NT2/D1 (cell line): ENCODE results near the gene CHAF1A.

Experiments used
- DNase-seq: peaks from one replicate; pipeline ENCODE4 v3.0.0-alpha.2; 2011; ENCODE audit warnings: low read depth, low spot score
- H3K27me3 ChIP-seq: 2 replicates; pipeline ENCODE4 v1.6.0; 2011; ENCODE audit warnings: mild to moderate bottlenecking; ENCODE audit not compliant: insufficient read length, insufficient read depth
- H3K36me3 ChIP-seq: 2 replicates; pipeline ENCODE4 v1.6.1; 2011; ENCODE audit warnings: mild to moderate bottlenecking, low read length, mixed read lengths; ENCODE audit not compliant: insufficient read depth, insufficient read length
- H3K4me1 ChIP-seq: 2 replicates; pipeline ENCODE4 v1.5.1; 2011; ENCODE audit not compliant: insufficient read depth, insufficient read length
- H3K4me3 ChIP-seq: 2 replicates; pipeline ENCODE4 v1.5.1; 2011; ENCODE audit warnings: low read depth; ENCODE audit not compliant: insufficient read length
- H3K9ac ChIP-seq: 2 replicates; pipeline ENCODE4 v1.6.0; 2011; ENCODE audit warnings: low read depth; ENCODE audit not compliant: insufficient read length
- H3K9me3 ChIP-seq: 2 replicates; pipeline ENCODE4 v1.5.1; 2011; ENCODE audit warnings: mild to moderate bottlenecking, low read length; ENCODE audit not compliant: insufficient read depth
- SUZ12 ChIP-seq: IDR thresholded peaks from 2 replicates; pipeline ENCODE4 v1.6.1; 2011; ENCODE audit not compliant: insufficient read length, insufficient read depth; ENCODE audit errors: extremely low read depth
- YY1 ChIP-seq: IDR thresholded peaks from 2 replicates; pipeline ENCODE4 v1.6.1; 2011; ENCODE audit not compliant: insufficient read length, insufficient read depth
- ZNF274 ChIP-seq: IDR thresholded peaks from 2 replicates; pipeline ENCODE4 v1.6.1; 2011; ENCODE audit warnings: mild to moderate bottlenecking, low read depth, low read length

Gene CHAF1A

DNA sequence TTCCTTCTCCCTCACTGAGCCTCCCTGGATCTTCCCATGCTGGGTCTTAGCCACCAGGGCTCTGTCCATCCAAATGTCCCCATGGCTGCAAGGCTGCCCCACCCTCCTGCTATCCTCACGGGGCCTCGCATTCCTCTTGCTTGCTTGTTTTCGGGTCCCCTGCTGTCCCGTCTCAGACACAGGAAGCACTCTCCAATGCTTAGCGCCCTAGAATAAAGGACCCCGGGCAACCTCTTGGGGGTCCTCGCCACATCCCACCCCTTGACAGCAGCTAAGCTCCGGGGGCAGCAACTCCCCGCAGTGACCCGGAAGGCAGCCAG, 25.8 kb upstream of the CHAF1A start:
- Histone ChIP-seq H3K9me3 (no peaks in the 10 kb centered on the region), H3K4me3 (no peak overlapping the region), H3K4me1 (peaks cover 38% of the 10 kb centered on the region), H3K36me3 (peaks cover 40% of the 10 kb centered on the region), H3K9ac (no peak overlapping the region), H3K27me3 (no peaks in the 10 kb centered on the region)
- TF ChIP-seq ZNF274 (no peak), SUZ12 (no peak), YY1 (no peak)
- DNase-seq, result no peak

DNA sequence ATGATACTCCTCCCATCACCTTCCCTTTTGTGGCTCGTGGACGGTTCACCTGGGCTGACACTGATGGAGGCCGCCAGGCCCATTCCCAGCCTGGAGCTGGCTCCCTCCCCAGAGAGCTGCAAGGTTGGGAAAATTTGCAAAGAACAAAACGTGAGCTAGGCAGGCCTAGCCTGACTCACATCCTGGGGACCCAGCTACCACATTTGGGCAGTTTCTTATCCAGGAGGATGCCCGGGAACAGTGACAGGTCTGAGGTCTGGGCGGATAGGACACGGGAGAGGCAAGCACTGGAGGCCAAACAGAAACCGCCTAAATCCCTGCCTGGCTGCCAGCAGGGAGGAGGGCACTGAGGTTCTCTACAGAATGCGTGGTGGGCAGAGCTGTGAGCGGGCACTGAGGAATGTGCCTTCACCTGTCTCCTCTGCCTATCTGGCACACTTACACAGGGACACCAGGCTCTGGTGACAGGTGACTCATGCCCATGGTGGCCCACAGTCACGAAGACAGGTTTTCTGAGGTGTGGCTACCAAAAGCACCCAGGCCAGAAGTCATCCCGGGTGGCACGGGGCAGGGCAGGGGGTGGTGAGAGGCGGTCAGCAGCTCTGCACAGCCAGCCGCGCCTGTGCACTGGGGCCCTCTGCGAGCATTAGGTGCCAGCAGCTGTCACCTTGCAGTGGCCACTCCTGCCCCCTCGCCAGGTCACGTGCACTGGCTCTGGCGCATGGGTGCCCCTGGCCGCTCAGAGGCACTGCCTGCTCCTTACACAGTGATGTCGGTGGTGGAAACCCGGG, 25.3 kb upstream of the CHAF1A start:
- H3K4me1 ChIP-seq, result peaks cover 37% of the 10 kb centered on the region
- no peak overlapping the region for H3K4me3 ChIP-seq
- H3K36me3 ChIP-seq, result peaks cover 35% of the 10 kb centered on the region
- no peak for DNase-seq
- no peaks in the 10 kb centered on the region for H3K9me3 ChIP-seq
- no peaks in the 10 kb centered on the region for H3K27me3 ChIP-seq
- H3K9ac ChIP-seq, result no peak overlapping the region
- no peak for TF ChIP-seq ZNF274
- no peak for TF ChIP-seq SUZ12
- no peak for TF ChIP-seq YY1

DNA sequence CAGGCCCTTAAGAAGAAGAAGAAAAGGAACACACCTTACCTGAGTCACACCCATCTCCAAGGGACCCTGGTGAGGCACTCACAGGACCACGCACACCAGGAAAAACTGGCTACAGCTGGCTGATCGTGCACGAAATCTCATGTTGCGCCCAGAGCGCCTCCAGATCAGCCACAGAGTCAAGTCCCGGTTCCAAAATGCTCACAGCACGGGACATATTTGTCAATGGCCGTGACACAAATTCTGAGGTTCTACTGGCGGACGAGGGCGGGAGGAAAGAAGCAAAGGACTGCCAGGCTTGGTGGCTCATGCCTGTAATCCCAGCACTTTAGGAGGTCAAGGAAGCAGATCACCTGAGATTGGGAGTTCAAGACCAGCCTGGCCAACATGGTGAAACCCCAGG, 23.6 kb upstream of the CHAF1A start:
- Histone ChIP-seq H3K9ac (no peak overlapping the region), H3K9me3 (no peaks in the 10 kb centered on the region), H3K27me3 (no peaks in the 10 kb centered on the region), H3K36me3 (peaks cover 27% of the 10 kb centered on the region), H3K4me3 (no peak overlapping the region), H3K4me1 (peaks cover 38% of the 10 kb centered on the region)
- no peak for DNase-seq
- TF ChIP-seq YY1, result no peak
- no peak for TF ChIP-seq SUZ12
- TF ChIP-seq ZNF274, result no peak

DNA sequence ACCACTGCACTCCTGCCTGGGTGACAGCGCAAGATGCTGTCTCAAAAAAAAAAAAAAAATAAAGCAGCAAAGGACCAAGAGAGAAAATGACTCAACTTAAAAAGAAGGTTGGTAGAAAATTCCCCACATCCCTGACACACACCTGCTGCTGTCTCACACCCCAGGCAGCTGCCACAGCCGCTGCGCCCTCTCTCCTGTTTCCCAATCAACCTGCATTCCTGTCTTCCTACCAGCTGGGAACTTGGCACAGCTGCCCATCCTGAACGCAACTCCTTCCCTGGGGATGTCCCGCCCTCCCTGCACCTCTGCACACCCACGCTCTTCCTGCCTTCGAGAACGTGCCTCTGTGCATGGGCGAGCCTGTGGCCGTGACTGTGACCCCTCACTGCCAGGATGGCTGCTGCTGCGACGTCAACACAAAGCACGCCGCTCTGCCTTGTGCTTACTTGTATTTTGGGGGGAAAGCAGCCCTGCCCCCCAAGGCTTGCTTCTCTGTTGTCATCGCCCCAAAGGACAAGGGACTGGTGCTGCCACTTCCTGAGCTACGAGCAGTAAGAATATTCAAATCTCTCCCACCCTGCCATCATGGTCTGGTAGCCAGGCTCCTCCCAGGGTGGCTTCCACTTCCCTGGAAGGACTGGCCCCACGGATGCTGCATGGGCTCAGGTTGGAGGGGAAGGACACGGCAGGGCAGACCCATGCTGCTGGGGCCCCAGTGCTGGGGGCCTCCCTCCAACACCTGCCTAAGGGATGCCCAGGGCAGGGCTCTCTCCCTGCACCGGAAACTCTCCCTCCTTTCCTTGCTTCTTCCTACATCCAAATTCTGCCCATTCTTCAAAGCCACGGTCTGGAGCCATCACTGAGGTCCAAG, 22.8 kb upstream of the CHAF1A start:
- H3K27me3 ChIP-seq, result no peaks in the 10 kb centered on the region
- TF ChIP-seq SUZ12 (no peak), YY1 (no peak), ZNF274 (no peak)
- no peak for DNase-seq
- no peak overlapping the region for H3K4me3 ChIP-seq
- H3K36me3 ChIP-seq, result peaks cover 33% of the 10 kb centered on the region
- no peaks in the 10 kb centered on the region for H3K9me3 ChIP-seq
- H3K4me1 ChIP-seq, result peaks cover 31% of the 10 kb centered on the region
- H3K9ac ChIP-seq, result no peak overlapping the region

GRCh38 chr19:4380254-4380727, 22.1 kb upstream of the CHAF1A start:
- H3K27me3 ChIP-seq, result no peaks in the 10 kb centered on the region
- DNase-seq, result no peak
- H3K9me3 ChIP-seq, result no peaks in the 10 kb centered on the region
- no peak overlapping the region for H3K9ac ChIP-seq
- peaks cover 24% of the 10 kb centered on the region for H3K4me1 ChIP-seq
- H3K36me3 ChIP-seq, result peaks cover 40% of the 10 kb centered on the region
- no peak for TF ChIP-seq ZNF274
- no peak for TF ChIP-seq SUZ12
- TF ChIP-seq YY1, result no peak
- no peak overlapping the region for H3K4me3 ChIP-seq

- H3K9ac ChIP-seq, result no peak overlapping the region
- H3K4me3 ChIP-seq, result no peak overlapping the region
- H3K9me3 ChIP-seq, result no peaks in the 10 kb centered on the region
- H3K27me3 ChIP-seq, result peaks cover 17% of the 10 kb centered on the region
- peaks cover 64% of the 10 kb centered on the region for H3K36me3 ChIP-seq
- TF ChIP-seq ZNF274 (no peak), YY1 (no peak), SUZ12 (no peak)
- H3K4me1 ChIP-seq, result peaks cover 26% of the 10 kb centered on the region
- no peak for DNase-seq
Observed at GRCh38 chr19:4385291-4386040, 17.0 kb upstream of the CHAF1A start.
